Osteocyte (in vitro differentiated cells): ENCODE results near the gene SFTPB. TPM values are rescaled to one million over a fixed set of nuclear protein-coding genes. Genes with fewer than 3 reads are reported as not detected.

Experiments used
- DNase-seq: peaks from one replicate; pipeline ENCODE4 v3.0.0; 2021; ENCODE audit warnings: mixed read lengths; ENCODE audit not compliant: unreplicated experiment; ENCODE audit errors: extremely low spot score
- H3K27ac Mint-ChIP-seq: one replicate; pipeline ENCODE4 v1.8.0; 2021; ENCODE audit warnings: mild to moderate bottlenecking, mixed read lengths; ENCODE audit not compliant: unreplicated experiment
- H3K27me3 Mint-ChIP-seq: one replicate; pipeline ENCODE4 v1.8.0; 2021; ENCODE audit warnings: mixed read lengths; ENCODE audit not compliant: unreplicated experiment
- H3K36me3 Mint-ChIP-seq: one replicate; pipeline ENCODE4 v1.8.0; 2021; ENCODE audit warnings: mixed read lengths; ENCODE audit not compliant: unreplicated experiment
- H3K4me1 Mint-ChIP-seq: one replicate; pipeline ENCODE4 v1.8.0; 2021; ENCODE audit warnings: mixed read lengths; ENCODE audit not compliant: unreplicated experiment
- H3K4me3 Mint-ChIP-seq: one replicate; pipeline ENCODE4 v1.8.0; 2021; ENCODE audit warnings: mild to moderate bottlenecking, moderate library complexity, mixed read lengths; ENCODE audit not compliant: unreplicated experiment
- H3K9me3 Mint-ChIP-seq: one replicate; pipeline ENCODE4 v1.8.0; 2021; ENCODE audit warnings: mixed read lengths; ENCODE audit not compliant: unreplicated experiment
- total RNA-seq: library from RNA; stranded (reverse); gene quantifications from 2 replicates; pipeline ENCODE4 v1.2.1, GENCODE V29; 2021
- TF ChIP-seq, protein P1 (sequence below): fragments of 200-600 bp; sonication (generic); IDR thresholded peaks from 2 replicates; pipeline ENCODE4 v1.5.0; 2021; ENCODE audit warnings: antibody characterized with exemption, mild to moderate bottlenecking, moderate library complexity

The SFTPB gene
- total RNA-seq, 1 donor from 2014 or later = not detected

DNA sequence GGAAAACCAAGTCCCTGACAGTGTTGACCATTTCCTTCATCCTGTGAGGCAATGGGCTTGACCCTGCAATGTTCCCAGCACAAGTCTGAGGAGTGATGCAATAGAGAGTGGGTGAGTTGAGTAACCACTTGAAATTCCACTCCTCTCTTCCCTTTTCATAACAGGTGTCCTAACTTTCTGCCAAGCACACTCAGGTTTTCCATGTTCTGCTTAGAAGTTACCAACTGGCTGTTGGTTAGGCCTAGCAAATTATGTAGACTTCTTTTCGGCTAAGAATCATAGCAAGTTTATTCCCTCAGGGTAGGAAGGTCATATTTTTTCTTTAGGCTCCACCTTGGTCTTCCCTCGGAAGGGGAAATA lies 37.7 kb upstream of the SFTPB start:
- Mint-ChIP-seq H3K36me3 (no peaks in the 10 kb centered on the region), H3K27me3 (no peaks in the 10 kb centered on the region), H3K4me1 (peaks cover 36% of the 10 kb centered on the region), H3K4me3 (no peak overlapping the region), H3K9me3 (no peaks in the 10 kb centered on the region), H3K27ac (peak overlapping the region; percentile 52)
- TF ChIP-seq, protein P1, sequence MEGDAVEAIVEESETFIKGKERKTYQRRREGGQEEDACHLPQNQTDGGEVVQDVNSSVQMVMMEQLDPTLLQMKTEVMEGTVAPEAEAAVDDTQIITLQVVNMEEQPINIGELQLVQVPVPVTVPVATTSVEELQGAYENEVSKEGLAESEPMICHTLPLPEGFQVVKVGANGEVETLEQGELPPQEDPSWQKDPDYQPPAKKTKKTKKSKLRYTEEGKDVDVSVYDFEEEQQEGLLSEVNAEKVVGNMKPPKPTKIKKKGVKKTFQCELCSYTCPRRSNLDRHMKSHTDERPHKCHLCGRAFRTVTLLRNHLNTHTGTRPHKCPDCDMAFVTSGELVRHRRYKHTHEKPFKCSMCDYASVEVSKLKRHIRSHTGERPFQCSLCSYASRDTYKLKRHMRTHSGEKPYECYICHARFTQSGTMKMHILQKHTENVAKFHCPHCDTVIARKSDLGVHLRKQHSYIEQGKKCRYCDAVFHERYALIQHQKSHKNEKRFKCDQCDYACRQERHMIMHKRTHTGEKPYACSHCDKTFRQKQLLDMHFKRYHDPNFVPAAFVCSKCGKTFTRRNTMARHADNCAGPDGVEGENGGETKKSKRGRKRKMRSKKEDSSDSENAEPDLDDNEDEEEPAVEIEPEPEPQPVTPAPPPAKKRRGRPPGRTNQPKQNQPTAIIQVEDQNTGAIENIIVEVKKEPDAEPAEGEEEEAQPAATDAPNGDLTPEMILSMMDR = no peak
- DNase-seq = no peak

- Mint-ChIP-seq H3K27me3 (no peaks in the 10 kb centered on the region), H3K27ac (peak overlapping the region; percentile 52), H3K4me1 (peaks cover 36% of the 10 kb centered on the region), H3K36me3 (no peaks in the 10 kb centered on the region), H3K4me3 (no peak overlapping the region), H3K9me3 (no peaks in the 10 kb centered on the region)
- DNase-seq = no peak
- TF ChIP-seq, protein P1 = no peak
These were observed 37.0 kb upstream of the SFTPB start for GRCh38 chr2:85704800-85705679.

DNA sequence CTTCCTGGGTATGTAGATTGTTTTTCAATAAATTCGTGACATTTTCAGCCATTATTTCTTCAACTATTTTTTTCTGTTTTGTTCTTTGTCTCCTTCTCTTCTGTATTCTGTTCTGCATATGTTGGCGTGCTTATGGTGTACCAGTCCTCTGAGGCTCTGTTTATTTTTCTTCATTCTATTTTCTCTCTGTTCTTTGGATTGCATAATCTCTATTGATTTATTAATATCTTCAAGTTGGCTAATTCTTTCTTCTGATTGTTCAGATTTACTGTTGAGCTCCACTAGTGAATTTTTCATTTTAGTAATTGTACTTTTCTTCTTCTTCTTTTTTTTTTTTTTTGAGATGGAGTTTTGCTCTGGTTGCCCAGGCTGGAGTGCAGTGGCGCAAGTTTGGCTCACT lies 36.0 kb upstream of the SFTPB start:
- TF ChIP-seq, protein P1 = no peak
- Mint-ChIP-seq H3K27me3 (no peaks in the 10 kb centered on the region), H3K9me3 (no peaks in the 10 kb centered on the region), H3K36me3 (no peaks in the 10 kb centered on the region), H3K27ac (peak overlapping the region; percentile 15), H3K4me1 (peaks cover 36% of the 10 kb centered on the region), H3K4me3 (no peak overlapping the region)
- no peak for DNase-seq

- DNase-seq = no peak
- H3K4me1 Mint-ChIP-seq = peaks cover 36% of the 10 kb centered on the region
- TF ChIP-seq, protein P1 = no peak
- H3K27ac Mint-ChIP-seq = peak overlapping the region; percentile 18
- no peaks in the 10 kb centered on the region for H3K9me3 Mint-ChIP-seq
- no peaks in the 10 kb centered on the region for H3K27me3 Mint-ChIP-seq
- no peak overlapping the region for H3K4me3 Mint-ChIP-seq
- no peaks in the 10 kb centered on the region for H3K36me3 Mint-ChIP-seq
These were observed 35.3 kb upstream of the SFTPB start for GRCh38 chr2:85703329-85703728.

DNA sequence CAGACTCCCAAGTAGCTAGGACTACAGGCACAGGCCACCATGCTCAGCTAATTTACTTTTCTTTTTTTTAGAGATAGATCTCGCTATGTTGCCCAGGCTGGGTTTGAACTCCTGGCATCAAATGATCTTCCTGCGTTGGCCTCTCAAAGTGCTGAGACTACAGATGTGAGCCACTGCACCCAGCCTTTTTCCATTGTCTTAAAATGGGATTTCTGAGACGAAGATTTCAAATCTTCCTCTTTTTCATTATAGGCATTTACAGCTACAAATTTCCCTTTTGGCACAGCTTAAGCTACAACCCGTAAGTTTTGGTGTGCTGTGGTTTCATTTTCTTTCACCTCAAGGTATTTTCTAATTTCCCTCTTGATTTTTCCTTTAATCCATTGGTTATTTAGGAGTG lies 34.8 kb upstream of the SFTPB start:
- no peaks in the 10 kb centered on the region for H3K27me3 Mint-ChIP-seq
- peaks cover 36% of the 10 kb centered on the region for H3K4me1 Mint-ChIP-seq
- no peaks in the 10 kb centered on the region for H3K9me3 Mint-ChIP-seq
- TF ChIP-seq, protein P1 = no peak
- DNase-seq = no peak
- no peak overlapping the region for H3K4me3 Mint-ChIP-seq
- peak overlapping the region; percentile 62 for H3K27ac Mint-ChIP-seq
- no peaks in the 10 kb centered on the region for H3K36me3 Mint-ChIP-seq
